ENCODE results near the gene UPF1. TPM values are rescaled to one million over a fixed set of nuclear protein-coding genes. Genes with fewer than 3 reads are reported as not detected.

UPF1 gene
- total and polyA plus RNA-seq, 2 of the 13 experiments (the other 11 are each of a cell fraction or from before 2014, with no cell fraction given) = 16.9 to 41.8 TPM

GRCh38 chr19:18895038-18895823 is 63.5 kb downstream of the UPF1 start (continued):
- 0 out of 2 replicates have a peak, but pooled peaks have one; percentile 22 for TF ChIP-seq PAXIP1 (CRISPR knock-in tag; conservative IDR thresholded peaks at IDR 0.05)
- TF ChIP-seq ZSCAN9 (CRISPR knock-in tag; IDR thresholded peaks at IDR 0.05; ENCODE audit: borderline replicate concordance) = peak; percentile 26; the same call in 1 of the 2 replicates
- TF ChIP-seq FOXC1 (CRISPR knock-in tag; IDR thresholded peaks at IDR 0.05; ENCODE audit: borderline replicate concordance) = no peak
- peak; percentile 19; the same call in 1 of the 2 replicates for TF ChIP-seq TBX2 (CRISPR knock-in tag; IDR thresholded peaks at IDR 0.05; ENCODE audit: borderline replicate concordance)
- 0 out of 2 replicates have a peak, but pooled peaks have one; percentile 33 for TF ChIP-seq ZNF678 (CRISPR knock-in tag; IDR thresholded peaks at IDR 0.05)
- TF ChIP-seq ZNF101 (CRISPR knock-in tag; IDR thresholded peaks at IDR 0.05; ENCODE audit: borderline replicate concordance, low read depth) = no peak
- peak; percentile 27; the same call in 1 of the 2 replicates for TF ChIP-seq BORCS8-MEF2B (CRISPR knock-in tag; IDR thresholded peaks at IDR 0.05)
- TF ChIP-seq YEATS4 (CRISPR knock-in tag; IDR thresholded peaks at IDR 0.05; ENCODE audit: borderline replicate concordance) = peak; percentile 31; the same call in 1 of the 2 replicates
- no peak for TF ChIP-seq SIN3A (IDR thresholded peaks at IDR 0.05; ENCODE audit: borderline replicate concordance, low read depth, low read length)
- TF ChIP-seq GABPB1 (CRISPR knock-in tag; IDR thresholded peaks at IDR 0.05) = peak; percentile 72
- peak; percentile 90 for TF ChIP-seq STAG1 (CRISPR knock-in tag; IDR thresholded peaks at IDR 0.05)
- TF ChIP-seq ZNF329 (CRISPR knock-in tag; IDR thresholded peaks at IDR 0.05; ENCODE audit: low read depth) = peak; percentile 71; the same call in 1 of the 2 replicates
- TF ChIP-seq SMYD3 (CRISPR knock-in tag; IDR thresholded peaks at IDR 0.05) = no peak
- no peak for TF ChIP-seq ZNF773 (CRISPR knock-in tag; IDR thresholded peaks at IDR 0.05; ENCODE audit: borderline replicate concordance)
- no peak for TF ChIP-seq KDM5A (IDR thresholded peaks at IDR 0.05; ENCODE audit: borderline replicate concordance, low read length)
- no peak for TF ChIP-seq ZNF761 (CRISPR knock-in tag; conservative IDR thresholded peaks at IDR 0.05)
- no peak for TF ChIP-seq TP53 (CRISPR knock-in tag; conservative IDR thresholded peaks at IDR 0.05)
- TF ChIP-seq ZSCAN22 (CRISPR knock-in tag; IDR thresholded peaks at IDR 0.05) = no peak
- no peak for TF ChIP-seq ZNF124 (CRISPR knock-in tag; IDR thresholded peaks at IDR 0.05)
- no peak for TF ChIP-seq ZNF770 (CRISPR knock-in tag; IDR thresholded peaks at IDR 0.05)
- peak; percentile 28; the same call in 1 of the 2 replicates for TF ChIP-seq MEIS1 (CRISPR knock-in tag; IDR thresholded peaks at IDR 0.05; ENCODE audit: borderline replicate concordance)
- peak; percentile 35; the same call in 1 of the 2 replicates for TF ChIP-seq ZNF784 (CRISPR knock-in tag; IDR thresholded peaks at IDR 0.05; ENCODE audit: borderline replicate concordance)
- peak; percentile 34; the same call in 1 of the 2 replicates for TF ChIP-seq SP4 (CRISPR knock-in tag; IDR thresholded peaks at IDR 0.05)
- TF ChIP-seq ZBTB7B (CRISPR knock-in tag; IDR thresholded peaks at IDR 0.05) = peak; percentile 51; the same call in 1 of the 2 replicates

Measured in HepG2 (cell line).